HepG2 (cell line): ENCODE measurements around the gene UQCC2. TPM values are rescaled to one million over a fixed set of nuclear protein-coding genes. Genes with fewer than 3 reads are reported as not detected.

Experiments
- ATAC-seq: fragments of 200-7000 bp; cut with Tn5 transposase; 3 replicates; pipeline ENCODE4 v1.9.1; 2020; ENCODE audit warnings: mild to moderate bottlenecking, moderate library complexity
- BruUV-seq: library from RNA; stranded (reverse); fragments of 400-500 nt; replicated peaks from 2 replicates; lab custom pipeline; 2021; lab: Mats Ljungman, UMichigan
- CTCF ChIA-PET: fragments of 300-600 bp; formaldehyde crosslinking; extraction: SDS; loops from one replicate; lab custom pipeline; 2021; ENCODE audit warnings: low total read pairs, inconsistent platforms, low intra/inter-chr PET ratio; lab: Yijun Ruan, JAX
- POLR2A ChIA-PET: fragments of 350-600 bp; sonication (Branson Sonifier 250); formaldehyde crosslinking; loops from one replicate; lab custom pipeline; 2020; ENCODE audit warnings: antibody characterized with exemption, inconsistent platforms; lab: Yijun Ruan, JAX
- DNase-seq: peaks from one replicate; pipeline ENCODE4 v3.0.0-alpha.2; 2015; ENCODE audit warnings: low spot score
- FAIRE-seq: peaks from 3 replicates; lab custom pipeline; 2011; peaks lifted over from hg19 to GRCh38; lab: Jason Lieb, UNC
- H2AFZ ChIP-seq: one replicate; pipeline ENCODE4 v1.6.1; 2011; ENCODE audit warnings: low read length, inconsistent platforms
- H3K27ac ChIP-seq: fragments of 300-600 bp; 3 replicates; pipeline ENCODE4 v1.8.0; 2011; ENCODE audit warnings: mixed run types, mild to moderate bottlenecking, mixed read lengths, low read length, inconsistent platforms; ENCODE audit not compliant: insufficient read depth; ENCODE audit errors: extremely low read length
- H3K27me3 ChIP-seq, 2 experiments: fragments of 200-600 bp in 1 of 2; 2 replicates in 1 of 2; 3 replicates in 1 of 2; pipeline versions ENCODE4 v1.6.0 to v1.8.0; 2011; ENCODE audit warnings: low read length in 2 of 2, mild to moderate bottlenecking in 2 of 2, moderate library complexity in 2 of 2, inconsistent platforms in 1 of 2; ENCODE audit not compliant: insufficient read depth in 2 of 2, control insufficient read depth in 1 of 2
- H3K36me3 ChIP-seq, 2 experiments: fragments of 200-600 bp in 1 of 2; replicated peaks in 1 of 2; 2 replicates in 1 of 2; 3 replicates in 1 of 2; pipeline versions ENCODE4 v1.5.1 to v1.8.0; 2011; ENCODE audit warnings: low read length in 2 of 2, inconsistent platforms in 1 of 2; ENCODE audit not compliant: insufficient read depth in 2 of 2, control insufficient read depth in 1 of 2
- H3K4me1 ChIP-seq: 2 replicates; pipeline ENCODE4 v1.5.1; 2012; ENCODE audit warnings: low read length, inconsistent platforms; ENCODE audit not compliant: insufficient read depth
- H3K4me2 ChIP-seq: 2 replicates; pipeline ENCODE4 v1.6.0; 2011; ENCODE audit warnings: low read depth, low read length, inconsistent platforms
- H3K4me3 ChIP-seq, 3 experiments: fragments of 200-600 bp in 1 of 3; sonication (generic), shearing (Covaris generic) in 1 of 3; replicated peaks in 1 of 3; 2 replicates each; pipeline ENCODE4 v1.5.1; 2011 to 2016; ENCODE audit warnings: low read length in 3 of 3, inconsistent platforms in 2 of 3, low read depth in 2 of 3, mild to moderate bottlenecking in 2 of 3, control low read depth in 1 of 3, mixed read lengths in 1 of 3; ENCODE audit not compliant: insufficient read depth in 1 of 3
- H3K79me2 ChIP-seq: one replicate; pipeline ENCODE4 v1.6.1; 2011; ENCODE audit warnings: low read length, inconsistent platforms; ENCODE audit not compliant: insufficient read depth
- H3K9ac ChIP-seq: 2 replicates; pipeline ENCODE4 v1.6.0; 2011; ENCODE audit warnings: mild to moderate bottlenecking, low read depth, low read length, inconsistent platforms; ENCODE audit not compliant: insufficient read depth
- H3K9me3 ChIP-seq: 2 replicates; pipeline ENCODE4 v1.5.1; 2012; ENCODE audit warnings: mild to moderate bottlenecking, low read length
- H4K20me1 ChIP-seq: 2 replicates; pipeline ENCODE4 v1.6.0; 2011; ENCODE audit warnings: inconsistent platforms, mild to moderate bottlenecking, low read length, moderate library complexity; ENCODE audit not compliant: insufficient read depth
- KDM1A ChIP-seq: IDR thresholded peaks from 2 replicates; pipeline ENCODE4 v1.6.1; 2016; ENCODE audit warnings: missing compliant biosample characterization
- LCORL ChIP-seq, 2 experiments: fragments of 450-650 bp in 1 of 2; sonication (generic) in 1 of 2; formaldehyde crosslinking in 1 of 2; IDR thresholded peaks; 2 replicates each; pipeline versions ENCODE4 v1.5.0 to v1.6.1; 2017 to 2020; ENCODE audit warnings: antibody characterized with exemption in 1 of 2, missing genetic modification reagents in 1 of 2
- MAFK ChIP-seq, 2 experiments: IDR thresholded peaks in 1 of 2; conservative IDR thresholded peaks in 1 of 2; 2 replicates each; pipeline ENCODE4 v1.6.1; 2011; ENCODE audit warnings: improper control_type of control experiment in 2 of 2, low read length in 2 of 2
- MNT ChIP-seq: fragments of 450-650 bp; IDR thresholded peaks from 2 replicates; pipeline ENCODE4 v1.6.1; 2016
- RAD51 ChIP-seq: fragments of 450-650 bp; IDR thresholded peaks from 2 replicates; pipeline ENCODE4 v1.6.1; 2016; ENCODE audit warnings: borderline replicate concordance
- SAP130 ChIP-seq: IDR thresholded peaks from 2 replicates; pipeline ENCODE4 v1.6.1; 2016; ENCODE audit warnings: low read depth
- ZEB1 ChIP-seq: IDR thresholded peaks from 2 replicates; pipeline ENCODE4 v1.6.1; 2012; ENCODE audit warnings: mild to moderate bottlenecking, low read depth, inconsistent platforms; ENCODE audit not compliant: insufficient replicate concordance
- ZFX ChIP-seq: sonication (generic); formaldehyde crosslinking; IDR thresholded peaks from 2 replicates; pipeline ENCODE4 v1.4.0; 2020; ENCODE audit warnings: mild to moderate bottlenecking, low read depth, missing genetic modification reagents, moderate library complexity
- ZNF251 ChIP-seq: sonication (generic); formaldehyde crosslinking; IDR thresholded peaks from 2 replicates; pipeline ENCODE4 v1.9.0; 2021; ENCODE audit warnings: mild to moderate bottlenecking, missing genetic modification reagents
- ZNF337 ChIP-seq: sonication (generic); formaldehyde crosslinking; IDR thresholded peaks from 2 replicates; pipeline ENCODE4 v1.5.1; 2020; ENCODE audit warnings: missing genetic modification reagents, low read depth, mild to moderate bottlenecking, borderline replicate concordance
- ZSCAN29 ChIP-seq: sonication (generic); formaldehyde crosslinking; conservative IDR thresholded peaks from 2 replicates; pipeline ENCODE4 v1.4.0; 2020; ENCODE audit warnings: mild to moderate bottlenecking, missing genetic modification reagents
- WGBS: methylation state at CpG from one replicate; pipeline ENCODE4 v1.1.6; 2017; ENCODE audit warnings: low lambda C conversion rate; 5-methylcytosine and 5-hydroxymethylcytosine counted together
- in situ Hi-C: cut with HindIII; loops from 2 replicates; pipeline ENCODE4 v1.10.0; 2017; ENCODE audit warnings: low pct_unique_long_range_greater_than_20kb; ENCODE audit not compliant: extremely low pct_ligation_motif_present
- intact Hi-C: fragments of 100-400 bp; cut with micrococcal nuclease; formaldehyde crosslinking; loops from one replicate; pipeline ENCODE4 v1.10.0; 2022; ENCODE audit not compliant: unreplicated experiment
- polyA plus RNA-seq, 8 experiments: library from polyadenylated mRNA; depleted of rRNA in 3 of 8; stranded (reverse) in 7 of 8; unstranded in 1 of 8; fragments of >200 nt; fragmentation: Illumina TruSeq in 4 of 8; extraction: Trizol in 4 of 8; gene quantifications; 2 replicates each; pipeline versions ENCODE4 v1.2.1 to v1.2.3, GENCODE V29; 2011 to 2016; ENCODE audit warnings: low read depth in 4 of 8, missing spikeins in 1 of 8, mixed read lengths in 1 of 8; ENCODE audit not compliant: insufficient read depth in 1 of 8
- total RNA-seq, 5 experiments: library from RNA; depleted of rRNA; stranded (reverse); fragments of >200 nt; fragmentation: Illumina TruSeq; extraction: Trizol; gene quantifications; 2 replicates each; pipeline ENCODE4 v1.2.3, GENCODE V29; 2016; ENCODE audit warnings: low read depth in 1 of 5

UQCC2 gene
- total and polyA plus RNA-seq, 2 of the 13 experiments (the other 11 are each of a cell fraction or from before 2014, with no cell fraction given) = 82.4 to 238 TPM

- TF ChIP-seq LCORL (IDR thresholded peaks at IDR 0.05) = no peak
- TF ChIP-seq LCORL (CRISPR knock-in tag; IDR thresholded peaks at IDR 0.05) = 0 out of 2 replicates have a peak, but pooled peaks have one; percentile 36
- peak; percentile 27; the same call in 1 of the 2 replicates for TF ChIP-seq ZFX (CRISPR knock-in tag)
- TF ChIP-seq MAFK (conservative IDR thresholded peaks at IDR 0.05 in 1 of 2, IDR thresholded peaks at IDR 0.05 in 1 of 2; ENCODE audit: low read length in 2 of 2) = no peak
- TF ChIP-seq ZEB1 = peak; percentile 77
- TF ChIP-seq SAP130 (CRISPR knock-in tag) = peak; percentile 52
- TF ChIP-seq KDM1A (CRISPR knock-in tag) = 0 out of 2 replicates have a peak, but pooled peaks have one; percentile 40
- TF ChIP-seq ZNF251 (CRISPR knock-in tag) = no peak
These were observed 5.6 kb upstream of the UQCC2 start (continued) for GRCh38 chr6:33716890-33717632.

- no peaks in the 10 kb centered on the region for H4K20me1 ChIP-seq
- DNase-seq (no peak), ATAC-seq (no peak), FAIRE-seq (no peak)
- H3K9ac ChIP-seq = no peak overlapping the region
- peaks cover 43% of the 10 kb centered on the region for H3K4me1 ChIP-seq
- TF ChIP-seq ZNF337 (CRISPR knock-in tag) (no peak), ZSCAN29 (CRISPR knock-in tag) (no peak), MNT (peak; percentile 46), RAD51 (no peak)
- in situ Hi-C loops = no loop called here
- ChIA-PET CTCF (no interaction called here), POLR2A (no interaction called here)
- no peaks in the 10 kb centered on the region for H3K9me3 ChIP-seq
- H3K4me3 ChIP-seq = no peak overlapping the region
- intact Hi-C loops = no loop called here
- no peak overlapping the region for H2AFZ ChIP-seq
- WGBS = 49% methylated on average over 7 of the region's 7 CpGs
- H3K4me2 ChIP-seq = no peak overlapping the region
- H3K79me2 ChIP-seq = no peaks in the 10 kb centered on the region
- peaks cover 0 to 11% of the 10 kb centered on the region in 2 experiments; a peak in 1 of 5 replicates for H3K27me3 ChIP-seq
- H3K27ac ChIP-seq = no peak overlapping the region
- no peaks in the 10 kb centered on the region for H3K36me3 ChIP-seq
- BruUV-seq = no TSS peak
These were observed 4.9 kb upstream of the UQCC2 start for GRCh38 chr6:33716379-33716778.
